Measurements from ENCODE around the gene LCN15. TPM values are rescaled to one million over a fixed set of nuclear protein-coding genes. Genes with fewer than 3 reads are reported as not detected.

The LCN15 gene
- polyA plus RNA-seq, 1 donor (not counting 4 experiments of a cell fraction or from before 2014, with no cell fraction given) = not detected

DNA sequence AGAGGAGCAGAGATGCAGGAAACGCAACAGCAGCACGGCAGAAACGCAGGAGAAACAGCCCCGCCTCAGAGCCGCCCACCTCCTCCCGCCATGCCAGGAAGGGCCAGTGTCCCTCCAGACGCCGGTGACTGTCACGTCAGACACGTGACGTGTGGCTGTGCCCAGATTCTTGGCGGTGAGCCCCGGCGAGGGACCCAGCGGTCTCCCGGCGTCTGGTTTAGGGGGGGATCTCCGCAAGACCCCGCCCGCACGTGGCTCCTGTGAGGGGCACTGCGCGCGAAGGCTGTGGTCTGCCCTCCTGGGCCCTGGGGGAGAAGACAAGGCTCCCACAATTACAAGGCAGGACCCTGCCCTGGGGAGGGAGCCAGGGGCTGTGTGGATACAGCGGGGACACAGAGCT, 3.9 kb downstream of the LCN15 start:
- H3K27me3 ChIP-seq (ENCODE audit: control insufficient read depth, extremely low read depth, insufficient read depth, low read length) = peaks cover 22% of the 10 kb centered on the region
- H3K4me1 ChIP-seq (ENCODE audit: control insufficient read depth, extremely low read depth, insufficient read depth, low read length) = no peaks in the 10 kb centered on the region
- FAIRE-seq (no peak), DNase-seq (ENCODE audit: low read depth, low spot score) (no peak)
- peaks cover 5% of the 10 kb centered on the region for H3K9me3 ChIP-seq (ENCODE audit: control insufficient read depth, low read depth, low read length)
- H3K36me3 ChIP-seq (ENCODE audit: control insufficient read depth in 2 of 2, extremely low read depth in 1 of 2, insufficient read depth in 2 of 2, low read length in 2 of 2) = no peaks in the 10 kb centered on the region
- no peak overlapping the region for H3K27ac ChIP-seq (ENCODE audit: control insufficient read depth, insufficient read depth, low read length)
- H4K20me1 ChIP-seq (ENCODE audit: control insufficient read depth, extremely low read depth, insufficient read depth, low read length) = no peaks in the 10 kb centered on the region
- no peaks in the 10 kb centered on the region for H3K79me2 ChIP-seq (ENCODE audit: control insufficient read depth, insufficient read depth, low read length)
- H3K4me3 ChIP-seq (ENCODE audit: control insufficient read depth in 2 of 3, extremely low read depth in 1 of 3, insufficient read depth in 2 of 3, low read depth in 1 of 3, low read length in 3 of 3) = no peak overlapping the region
- no peak overlapping the region for H2AFZ ChIP-seq (ENCODE audit: control insufficient read depth, low read length)
- no peak for TF ChIP-seq EZH2 (IDR thresholded peaks at IDR 0.05; ENCODE audit: low read length)
- TF ChIP-seq, protein P1, sequence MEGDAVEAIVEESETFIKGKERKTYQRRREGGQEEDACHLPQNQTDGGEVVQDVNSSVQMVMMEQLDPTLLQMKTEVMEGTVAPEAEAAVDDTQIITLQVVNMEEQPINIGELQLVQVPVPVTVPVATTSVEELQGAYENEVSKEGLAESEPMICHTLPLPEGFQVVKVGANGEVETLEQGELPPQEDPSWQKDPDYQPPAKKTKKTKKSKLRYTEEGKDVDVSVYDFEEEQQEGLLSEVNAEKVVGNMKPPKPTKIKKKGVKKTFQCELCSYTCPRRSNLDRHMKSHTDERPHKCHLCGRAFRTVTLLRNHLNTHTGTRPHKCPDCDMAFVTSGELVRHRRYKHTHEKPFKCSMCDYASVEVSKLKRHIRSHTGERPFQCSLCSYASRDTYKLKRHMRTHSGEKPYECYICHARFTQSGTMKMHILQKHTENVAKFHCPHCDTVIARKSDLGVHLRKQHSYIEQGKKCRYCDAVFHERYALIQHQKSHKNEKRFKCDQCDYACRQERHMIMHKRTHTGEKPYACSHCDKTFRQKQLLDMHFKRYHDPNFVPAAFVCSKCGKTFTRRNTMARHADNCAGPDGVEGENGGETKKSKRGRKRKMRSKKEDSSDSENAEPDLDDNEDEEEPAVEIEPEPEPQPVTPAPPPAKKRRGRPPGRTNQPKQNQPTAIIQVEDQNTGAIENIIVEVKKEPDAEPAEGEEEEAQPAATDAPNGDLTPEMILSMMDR (optimal IDR thresholded peaks at IDR 0.05 in 1 of 3, IDR thresholded peaks at IDR 0.05 in 1 of 3, conservative IDR thresholded peaks at IDR 0.05 in 1 of 3; ENCODE audit: extremely low read depth in 1 of 3, insufficient read depth in 2 of 3, low read length in 3 of 3) = no peak
- H3K9ac ChIP-seq (ENCODE audit: control insufficient read depth, extremely low read depth, insufficient read depth, low read length) = no peak overlapping the region
- dilution Hi-C loops (cut with MboI; ENCODE audit: extremely low pct_ligation_motif_present, low sequenced_read_pairs) = no loop called here
- H3K9me1 ChIP-seq (ENCODE audit: control insufficient read depth, extremely low read depth, insufficient read depth, low read length) = no peaks in the 10 kb centered on the region
- no peak overlapping the region for H3K4me2 ChIP-seq (ENCODE audit: control insufficient read depth, extremely low read depth, insufficient read depth, low read depth, low read length)

DNA sequence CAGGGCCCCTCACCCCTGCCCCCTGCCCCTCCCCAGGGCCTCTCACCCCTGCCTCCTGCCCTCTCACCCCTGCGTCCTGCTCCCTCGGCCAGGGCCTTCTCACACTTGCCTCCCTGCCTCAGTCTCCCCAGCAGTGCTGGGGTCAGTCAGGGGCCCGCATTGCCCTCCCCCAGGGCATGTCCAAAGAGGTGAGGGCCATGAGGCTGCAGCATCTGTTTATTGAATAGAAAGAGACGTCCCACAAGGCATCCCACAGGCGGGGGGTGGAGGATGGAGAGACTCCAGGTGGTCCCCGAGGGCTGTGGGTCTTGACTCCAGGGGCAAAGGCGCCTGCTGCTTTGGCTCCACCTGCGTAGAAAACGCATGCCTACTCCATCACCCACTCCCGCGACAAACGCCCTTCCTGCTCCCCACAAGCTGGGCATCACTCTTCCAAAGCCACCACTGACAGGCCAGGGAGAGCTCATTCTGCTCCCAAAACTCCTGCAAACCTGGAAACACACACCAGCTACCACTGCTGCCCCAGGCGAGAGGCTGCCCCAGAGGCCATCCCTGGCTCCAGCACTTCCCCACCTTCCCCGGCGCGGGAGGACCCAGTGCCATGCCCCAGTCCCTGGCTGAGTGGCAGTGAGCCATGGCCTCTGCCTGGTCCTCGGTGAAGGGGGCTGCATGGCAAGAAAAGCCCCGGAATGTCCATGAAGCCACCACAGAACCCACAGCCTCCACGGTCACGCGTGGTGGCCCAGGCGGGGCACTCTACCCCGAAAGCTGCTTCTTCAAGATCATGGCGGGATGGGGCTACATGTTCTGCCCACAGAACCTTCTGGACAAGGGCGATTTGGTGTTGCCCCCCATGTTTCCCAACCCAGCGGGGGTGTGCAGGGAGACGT, 4.6 kb downstream of the LCN15 start:
- no peaks in the 10 kb centered on the region for H3K9me1 ChIP-seq (ENCODE audit: control insufficient read depth, extremely low read depth, insufficient read depth, low read length)
- no peak overlapping the region for H2AFZ ChIP-seq (ENCODE audit: control insufficient read depth, low read length)
- no peak overlapping the region for H3K4me2 ChIP-seq (ENCODE audit: control insufficient read depth, extremely low read depth, insufficient read depth, low read depth, low read length)
- no peaks in the 10 kb centered on the region for H3K36me3 ChIP-seq (ENCODE audit: control insufficient read depth in 2 of 2, extremely low read depth in 1 of 2, insufficient read depth in 2 of 2, low read length in 2 of 2)
- H3K27me3 ChIP-seq (ENCODE audit: control insufficient read depth, extremely low read depth, insufficient read depth, low read length) = peaks cover 22% of the 10 kb centered on the region
- FAIRE-seq (no peak), DNase-seq (ENCODE audit: low read depth, low spot score) (no peak)
- no peak overlapping the region for H3K27ac ChIP-seq (ENCODE audit: control insufficient read depth, insufficient read depth, low read length)
- dilution Hi-C loops (cut with MboI; ENCODE audit: extremely low pct_ligation_motif_present, low sequenced_read_pairs) = no loop called here
- H3K79me2 ChIP-seq (ENCODE audit: control insufficient read depth, insufficient read depth, low read length) = no peaks in the 10 kb centered on the region
- no peaks in the 10 kb centered on the region for H3K4me1 ChIP-seq (ENCODE audit: control insufficient read depth, extremely low read depth, insufficient read depth, low read length)
- TF ChIP-seq, protein P1 (optimal IDR thresholded peaks at IDR 0.05 in 1 of 3, IDR thresholded peaks at IDR 0.05 in 1 of 3, conservative IDR thresholded peaks at IDR 0.05 in 1 of 3; ENCODE audit: extremely low read depth in 1 of 3, insufficient read depth in 2 of 3, low read length in 3 of 3) = no peak
- TF ChIP-seq EZH2 (IDR thresholded peaks at IDR 0.05; ENCODE audit: low read length) = no peak
- H3K9me3 ChIP-seq (ENCODE audit: control insufficient read depth, low read depth, low read length) = peaks cover 5% of the 10 kb centered on the region
- no peak overlapping the region for H3K9ac ChIP-seq (ENCODE audit: control insufficient read depth, extremely low read depth, insufficient read depth, low read length)
- H3K4me3 ChIP-seq (ENCODE audit: control insufficient read depth in 2 of 3, extremely low read depth in 1 of 3, insufficient read depth in 2 of 3, low read depth in 1 of 3, low read length in 3 of 3) = no peak overlapping the region
- H4K20me1 ChIP-seq (ENCODE audit: control insufficient read depth, extremely low read depth, insufficient read depth, low read length) = no peaks in the 10 kb centered on the region

Data from keratinocyte (primary cell).